Adrenal gland (tissue), 5 donors: ENCODE measurements around the gene HOXD10.

Experiments used
- CTCF ChIP-seq, 6 experiments: fragments of 450-650 bp in 4 of 6; fragments of 200-600 bp in 2 of 6; sonication (generic) in 1 of 6; IDR thresholded peaks; 1 replicate in 5 of 6; 2 replicates in 1 of 6; pipeline versions ENCODE4 v1.5.1 to v1.8.0; 2016 to 2021; ENCODE audit warnings: antibody characterized with exemption in 6 of 6, mild to moderate bottlenecking in 2 of 6, moderate library complexity in 1 of 6
- POLR2A ChIP-seq, 2 donors: fragments of 450-650 bp; IDR thresholded peaks; one replicate each; pipeline ENCODE4 v1.6.1; 2017; ENCODE audit warnings: antibody characterized with exemption in 2 of 2, mild to moderate bottlenecking in 2 of 2, moderate library complexity in 1 of 2
- donor health status: DM: no; HTN: no; CAD: no.

GRCh38 chr2:176154576-176155252, 38.1 kb downstream of the HOXD10 start:
- TF ChIP-seq CTCF (IDR thresholded peaks at IDR 0.05), result no peak
- no peak for TF ChIP-seq POLR2A (IDR thresholded peaks at IDR 0.05)
